HG03571 (cell line): ENCODE results near the gene GNL3.
"Not testable (repeated sequence)": the region's sequence is repeated elsewhere in the genome, so short reads cannot be mapped to it uniquely, and the experiment has no call there.

Experiments used
- ATAC-seq: cut with Tn5 transposase; IDR thresholded peaks from one replicate; pipeline ENCODE4 v1.9.1; 2021; ENCODE audit not compliant: unreplicated experiment

GNL3 gene

GRCh38 chr3:52685709-52686691 is at the start of gene GNL3, which contains the start of gene PBRM1:
Gene GNL3, plus strand, starts transcription at chr3:52686032. Its CDS starts 61 bp downstream, at chr3:52686093.
Gene PBRM1, minus strand, starts transcription at chr3:52685913.
- ATAC-seq: peak; percentile 72

GRCh38 chr3:52636673-52637072 is 49.2 kb upstream of the GNL3 start:
- no peak for ATAC-seq

GRCh38 chr3:52645549-52645948 is 40.3 kb upstream of the GNL3 start:
- ATAC-seq: no peak

- no peak for ATAC-seq
Observed at GRCh38 chr3:52649461-52650210, 36.2 kb upstream of the GNL3 start.

GRCh38 chr3:52650439-52650838 is 35.4 kb upstream of the GNL3 start:
- no peak for ATAC-seq

GRCh38 chr3:52651592-52651991 is 34.2 kb upstream of the GNL3 start:
- no peak for ATAC-seq

GRCh38 chr3:52655895-52656294 is 29.9 kb upstream of the GNL3 start:
- ATAC-seq: no peak

GRCh38 chr3:52660046-52660445 is 25.8 kb upstream of the GNL3 start:
- ATAC-seq: no peak

GRCh38 chr3:52663098-52663497 is 22.7 kb upstream of the GNL3 start:
- ATAC-seq: no peak

GRCh38 chr3:52670621-52671521 is 15.0 kb upstream of the GNL3 start:
- peak; percentile 70 for ATAC-seq

GRCh38 chr3:52671676-52672075 is 14.2 kb upstream of the GNL3 start:
- ATAC-seq: no peak

GRCh38 chr3:52676201-52676600 is 9.6 kb upstream of the GNL3 start:
- ATAC-seq: not testable (repeated sequence)

GRCh38 chr3:52678265-52679198 is 7.3 kb upstream of the GNL3 start:
- ATAC-seq: no peak

- no peak for ATAC-seq
Observed at GRCh38 chr3:52679199-52679538, 6.7 kb upstream of the GNL3 start.

- no peak for ATAC-seq
Observed at GRCh38 chr3:52679811-52680210, 6.0 kb upstream of the GNL3 start.

GRCh38 chr3:52681596-52681995 is 4.2 kb upstream of the GNL3 start:
- ATAC-seq: no peak

GRCh38 chr3:52682016-52682415 is 3.8 kb upstream of the GNL3 start:
- no peak for ATAC-seq

- ATAC-seq: no peak
Observed at GRCh38 chr3:52683611-52684010, 2.2 kb upstream of the GNL3 start.

- ATAC-seq: no peak
Observed at GRCh38 chr3:52684184-52684583, 1.6 kb upstream of the GNL3 start.

- peak; percentile 69 for ATAC-seq
Observed at GRCh38 chr3:52685285-52685708, 535 bp upstream of the GNL3 start.
